ENCODE measurements around the gene FUBP3. TPM values are rescaled to one million over a fixed set of nuclear protein-coding genes. Genes with fewer than 3 reads are reported as not detected.

The FUBP3 gene
- polyA plus RNA-seq, 3 donors = 9.5 to 17.3 (median 16.3) TPM

DNA sequence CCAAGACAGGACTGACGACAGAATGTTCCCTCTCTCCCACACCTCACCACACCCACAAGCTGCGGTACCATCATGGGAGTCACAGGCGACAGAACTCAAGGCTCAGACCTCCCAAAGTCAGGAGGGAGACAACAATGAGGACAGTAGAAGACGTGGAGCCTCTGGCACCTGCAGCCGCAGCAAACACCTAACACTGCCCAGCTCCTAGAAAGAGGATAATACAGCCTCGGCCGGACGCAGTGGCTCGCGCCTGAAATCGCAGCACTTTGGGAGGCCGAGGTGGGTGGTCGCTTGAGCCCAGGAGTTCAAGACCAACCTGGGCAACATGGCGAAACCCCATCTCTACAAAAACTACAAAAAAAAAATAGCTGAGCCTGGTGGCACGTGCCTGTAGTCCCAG lies 71.8 kb downstream of the FUBP3 start:
- no peak overlapping the region for H3K27ac Mint-ChIP-seq
- H3K79me2 ChIP-seq (ENCODE audit: insufficient read depth, low read length) = no peaks in the 10 kb centered on the region

DNA sequence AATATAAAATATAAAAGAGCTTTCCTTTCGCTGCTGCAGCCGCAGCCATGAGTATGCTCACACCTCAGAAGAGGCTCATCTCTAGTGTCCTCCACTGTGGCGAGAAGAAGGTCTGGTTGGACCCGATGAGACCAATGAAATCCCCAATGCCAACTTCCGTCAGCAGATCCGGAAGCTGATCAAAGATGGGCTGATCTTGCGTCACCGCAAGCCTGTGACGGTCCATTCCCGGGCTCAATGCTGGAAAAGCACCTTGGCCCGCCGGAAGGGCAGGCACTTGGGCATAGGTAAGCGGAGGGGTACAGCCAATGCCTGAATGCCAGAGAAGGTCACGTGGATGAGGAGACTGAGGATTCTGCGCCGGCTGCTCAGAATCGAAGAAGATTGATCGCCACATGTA lies 72.4 kb downstream of the FUBP3 start:
- no peaks in the 10 kb centered on the region for H3K36me3 ChIP-seq (replicated peaks in 1 of 2; ENCODE audit: control insufficient read depth in 1 of 2, insufficient read depth in 2 of 2, low read length in 2 of 2)
- no peak overlapping the region for H3K4me2 ChIP-seq (replicated peaks; ENCODE audit: extremely low read depth, low read length, poor library complexity, severe bottlenecking)
- H4K20me1 ChIP-seq (ENCODE audit: insufficient read depth, low read length) = no peaks in the 10 kb centered on the region
- Mint-ChIP-seq H3K27me3 (ENCODE audit: low read depth in 3 of 3) (peaks cover 30 to 60% (median 34%) of the 10 kb centered on the region in 3 donors), H3K4me1 (no peaks in the 10 kb centered on the region), H3K4me3 (peak overlapping the region in 1 of 2 donors; percentile 57), H3K27ac (peak overlapping the region in 1 of 7 donors; percentile 72), H3K9me3 (peaks cover 0 to 4% (median 0%) of the 10 kb centered on the region in 7 donors), H3K36me3 (no peaks in the 10 kb centered on the region)
- intact Hi-C loops (cut with micrococcal nuclease) = no loop called here
- no peak overlapping the region for H2AFZ ChIP-seq (ENCODE audit: insufficient read depth, low read depth, low read length, poor library complexity, severe bottlenecking)
- H3K9me3 ChIP-seq (replicated peaks in 1 of 2; ENCODE audit: control insufficient read depth in 1 of 2, insufficient read depth in 1 of 2, low read length in 2 of 2) = peaks cover 0 to under 1% of the 10 kb centered on the region in 2 donors
- no peak overlapping the region for H3K4me3 ChIP-seq (replicated peaks in 1 of 3; ENCODE audit: low read depth in 2 of 3, low read length in 3 of 3)
- H3K27me3 ChIP-seq (ENCODE audit: control insufficient read depth in 2 of 2, insufficient read depth in 2 of 2, low read length in 2 of 2) = peaks cover 0 to 9% of the 10 kb centered on the region in 2 donors
- TF ChIP-seq, protein P1, sequence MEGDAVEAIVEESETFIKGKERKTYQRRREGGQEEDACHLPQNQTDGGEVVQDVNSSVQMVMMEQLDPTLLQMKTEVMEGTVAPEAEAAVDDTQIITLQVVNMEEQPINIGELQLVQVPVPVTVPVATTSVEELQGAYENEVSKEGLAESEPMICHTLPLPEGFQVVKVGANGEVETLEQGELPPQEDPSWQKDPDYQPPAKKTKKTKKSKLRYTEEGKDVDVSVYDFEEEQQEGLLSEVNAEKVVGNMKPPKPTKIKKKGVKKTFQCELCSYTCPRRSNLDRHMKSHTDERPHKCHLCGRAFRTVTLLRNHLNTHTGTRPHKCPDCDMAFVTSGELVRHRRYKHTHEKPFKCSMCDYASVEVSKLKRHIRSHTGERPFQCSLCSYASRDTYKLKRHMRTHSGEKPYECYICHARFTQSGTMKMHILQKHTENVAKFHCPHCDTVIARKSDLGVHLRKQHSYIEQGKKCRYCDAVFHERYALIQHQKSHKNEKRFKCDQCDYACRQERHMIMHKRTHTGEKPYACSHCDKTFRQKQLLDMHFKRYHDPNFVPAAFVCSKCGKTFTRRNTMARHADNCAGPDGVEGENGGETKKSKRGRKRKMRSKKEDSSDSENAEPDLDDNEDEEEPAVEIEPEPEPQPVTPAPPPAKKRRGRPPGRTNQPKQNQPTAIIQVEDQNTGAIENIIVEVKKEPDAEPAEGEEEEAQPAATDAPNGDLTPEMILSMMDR (IDR thresholded peaks at IDR 0.05) = no peak
- H3K27ac ChIP-seq (ENCODE audit: low read depth in 1 of 2, low read length in 2 of 2) = no peak overlapping the region
- no peak for DNase-seq
- WGBS (ENCODE audit: insufficient coverage) = 95% methylated on average over 16 of the region's 18 CpGs
- H3K4me1 ChIP-seq (ENCODE audit: control insufficient read depth in 1 of 2, insufficient read depth in 2 of 2, low read length in 2 of 2) = no peaks in the 10 kb centered on the region
- H3K79me2 ChIP-seq (ENCODE audit: insufficient read depth, low read length) = no peaks in the 10 kb centered on the region
- no peak overlapping the region for H3K9ac ChIP-seq (ENCODE audit: insufficient read depth, low read length, poor library complexity, severe bottlenecking)

More for the DNA sequence above, 71.8 kb downstream of the FUBP3 start:
- no peaks in the 10 kb centered on the region for H3K36me3 Mint-ChIP-seq
- Histone ChIP-seq H3K27ac (ENCODE audit: low read depth in 1 of 2, low read length in 2 of 2) (no peak overlapping the region), H3K9ac (ENCODE audit: insufficient read depth, low read length, poor library complexity, severe bottlenecking) (no peak overlapping the region), H3K9me3 (replicated peaks in 1 of 2; ENCODE audit: control insufficient read depth in 1 of 2, insufficient read depth in 1 of 2, low read length in 2 of 2) (no peaks in the 10 kb centered on the region), H3K4me3 (replicated peaks in 1 of 3; ENCODE audit: low read depth in 2 of 3, low read length in 3 of 3) (no peak overlapping the region), H3K4me2 (replicated peaks; ENCODE audit: extremely low read depth, low read length, poor library complexity, severe bottlenecking) (no peak overlapping the region), H3K36me3 (replicated peaks in 1 of 2; ENCODE audit: control insufficient read depth in 1 of 2, insufficient read depth in 2 of 2, low read length in 2 of 2) (no peaks in the 10 kb centered on the region), H2AFZ (ENCODE audit: insufficient read depth, low read depth, low read length, poor library complexity, severe bottlenecking) (no peak overlapping the region), H3K4me1 (ENCODE audit: control insufficient read depth in 1 of 2, insufficient read depth in 2 of 2, low read length in 2 of 2) (no peaks in the 10 kb centered on the region), H4K20me1 (ENCODE audit: insufficient read depth, low read length) (no peaks in the 10 kb centered on the region), H3K27me3 (ENCODE audit: control insufficient read depth in 2 of 2, insufficient read depth in 2 of 2, low read length in 2 of 2) (peaks cover 0 to 5% of the 10 kb centered on the region in 2 donors)
- TF ChIP-seq, protein P1 (IDR thresholded peaks at IDR 0.05) = no peak
- 78% methylated on average over 7 of the region's 15 CpGs for WGBS (ENCODE audit: insufficient coverage)
- H3K4me3 Mint-ChIP-seq = no peak overlapping the region
- peaks cover 0 to 8% (median 0%) of the 10 kb centered on the region in 7 donors for H3K9me3 Mint-ChIP-seq
- no peaks in the 10 kb centered on the region for H3K4me1 Mint-ChIP-seq
- no peak for DNase-seq
- H3K27me3 Mint-ChIP-seq (ENCODE audit: low read depth in 3 of 3) = peaks cover 28 to 57% (median 33%) of the 10 kb centered on the region in 3 donors
- intact Hi-C loops (cut with micrococcal nuclease) = no loop called here
